Mesendoderm (in vitro differentiated cells): ENCODE data around the gene CRYGB.
"Not testable (repeated sequence)": the region's sequence is repeated elsewhere in the genome, so short reads cannot be mapped to it uniquely, and the experiment has no call there.

ENCODE experiments used
- DNase-seq: peaks from one replicate; pipeline ENCODE4 v3.0.0; 2013
- H2AK5ac ChIP-seq: 2 replicates; pipeline ENCODE4 v1.6.1; 2013; ENCODE audit warnings: low read length, inconsistent platforms
- H2BK120ac ChIP-seq: 2 replicates; pipeline ENCODE4 v1.6.1; 2013; ENCODE audit warnings: low read depth, mild to moderate bottlenecking, low read length, moderate library complexity, mixed read lengths
- H2BK15ac ChIP-seq: replicated peaks from 2 replicates; pipeline ENCODE4 v1.6.1; 2013; ENCODE audit warnings: low read depth, mild to moderate bottlenecking, moderate library complexity
- H2BK5ac ChIP-seq: 2 replicates; pipeline ENCODE4 v1.6.1; 2013; ENCODE audit warnings: low read length, inconsistent platforms
- H3K18ac ChIP-seq: 2 replicates; pipeline ENCODE4 v1.6.1; 2013; ENCODE audit warnings: mild to moderate bottlenecking, low read length, mixed read lengths
- H3K23ac ChIP-seq: one replicate; pipeline ENCODE4 v1.6.1; 2013; ENCODE audit warnings: low read length
- H3K27ac ChIP-seq: 2 replicates; pipeline ENCODE4 v1.5.1; 2013; ENCODE audit warnings: low read depth, mild to moderate bottlenecking, inconsistent platforms, low read length, moderate library complexity
- H3K27me3 ChIP-seq: 2 replicates; pipeline ENCODE4 v1.6.1; 2013; ENCODE audit warnings: low read length, control low read depth, mild to moderate bottlenecking, inconsistent platforms; ENCODE audit not compliant: insufficient read depth, poor library complexity
- H3K36me3 ChIP-seq: 2 replicates; pipeline ENCODE4 v1.6.1; 2013; ENCODE audit warnings: low read length, inconsistent platforms; ENCODE audit not compliant: control insufficient read depth, insufficient read depth
- H3K4ac ChIP-seq: one replicate; pipeline ENCODE4 v1.6.1; 2013; ENCODE audit warnings: low read depth, mild to moderate bottlenecking, low read length, moderate library complexity
- H3K4me1 ChIP-seq: 2 replicates; pipeline ENCODE4 v1.6.1; 2013; ENCODE audit warnings: low read depth, low read length, inconsistent platforms; ENCODE audit not compliant: control insufficient read depth
- H3K4me2 ChIP-seq: 2 replicates; pipeline ENCODE4 v1.6.1; 2013; ENCODE audit warnings: low read length
- H3K4me3 ChIP-seq: 2 replicates; pipeline ENCODE4 v1.5.1; 2013; ENCODE audit warnings: mild to moderate bottlenecking, low read length
- H3K56ac ChIP-seq: one replicate; pipeline ENCODE4 v1.6.1; 2013; ENCODE audit warnings: low read length
- H3K79me1 ChIP-seq: 2 replicates; pipeline ENCODE4 v1.6.1; 2013; ENCODE audit warnings: low read length, inconsistent platforms
- H3K79me2 ChIP-seq: 2 replicates; pipeline ENCODE4 v1.6.1; 2013; ENCODE audit warnings: mild to moderate bottlenecking, low read length; ENCODE audit not compliant: control insufficient read depth, insufficient read depth
- H3K9ac ChIP-seq: 2 replicates; pipeline ENCODE4 v1.6.1; 2013; ENCODE audit warnings: low read length, inconsistent platforms
- H4K5ac ChIP-seq: one replicate; pipeline ENCODE4 v1.6.1; 2013; ENCODE audit warnings: low read length
- H4K8ac ChIP-seq: one replicate; pipeline ENCODE4 v1.6.1; 2013; ENCODE audit warnings: low read depth, mild to moderate bottlenecking, control low read depth, low read length, moderate library complexity
- WGBS: extraction: QIAGEN DNeasy Blood & Tissue Kit; methylation state at CpG from one replicate; pipeline ENCODE4 v1.1.7; 2013; ENCODE audit warnings: low lambda C conversion rate, missing lambda C conversion rate; ENCODE audit not compliant: insufficient coverage; ENCODE audit errors: extremely low coverage; 5-methylcytosine and 5-hydroxymethylcytosine counted together

The CRYGB gene

DNA sequence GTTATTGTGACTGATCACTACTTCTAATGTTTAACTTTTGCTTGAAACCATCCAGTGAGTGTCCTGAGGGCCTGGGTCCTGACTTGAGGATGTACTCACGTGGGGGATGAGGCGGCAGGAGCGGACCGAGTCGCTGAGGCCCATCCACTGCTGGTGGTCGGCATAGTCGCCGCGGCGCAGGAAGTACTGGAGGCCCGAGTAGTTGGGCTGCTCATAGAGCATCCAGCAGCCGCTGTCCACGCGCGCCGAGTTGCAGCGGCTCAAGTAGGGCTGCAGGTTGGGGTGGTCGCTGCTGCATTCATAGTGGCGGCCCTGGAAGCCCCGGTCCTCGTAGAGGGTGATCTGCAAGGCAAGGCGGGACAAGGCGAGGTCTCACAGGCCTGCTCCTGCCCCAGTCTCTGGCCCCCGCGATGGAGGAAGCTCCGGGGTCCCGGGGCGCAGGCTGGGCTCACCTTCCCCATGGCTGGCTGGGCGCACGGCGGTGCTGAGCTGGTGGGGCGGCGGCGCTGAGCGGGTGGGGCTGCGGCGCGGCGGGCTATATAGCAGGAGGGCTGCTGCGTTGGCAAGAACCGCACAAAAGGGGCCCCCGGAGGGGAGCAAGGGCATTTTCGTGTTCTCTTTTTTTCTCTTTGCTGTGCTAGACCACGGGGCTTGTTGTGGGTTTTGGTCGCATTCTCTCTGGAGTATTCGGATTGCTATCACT, 21.8 kb downstream of the CRYGB start, which contains the start of gene CRYGD:
Gene CRYGD, minus strand, starts transcription at position 512 of the 703 bp plus-strand sequence. Its CDS starts 51 bp downstream, at position 461.
- not testable (repeated sequence) for H3K4me3 ChIP-seq, H3K4me1 ChIP-seq, H2AK5ac ChIP-seq, H3K4ac ChIP-seq, H3K4me2 ChIP-seq, H2BK5ac ChIP-seq, H4K8ac ChIP-seq, H3K79me2 ChIP-seq, H3K27ac ChIP-seq, H3K79me1 ChIP-seq, H3K23ac ChIP-seq, H3K27me3 ChIP-seq, H3K9ac ChIP-seq, H2BK15ac ChIP-seq, H4K5ac ChIP-seq, H3K36me3 ChIP-seq, DNase-seq, H2BK120ac ChIP-seq, H3K18ac ChIP-seq
- no CpG with 5 or more reads among the region's 46 CpGs for WGBS
- peak within 1 kb of the TSS; percentile 69 for H3K56ac ChIP-seq

GRCh38 chr2:208122248-208122647, 23.7 kb downstream of the CRYGB start:
- no CpG with 5 or more reads among the region's 1 CpG for WGBS
- Histone ChIP-seq H3K27me3 (no peaks in the 10 kb centered on the region), H3K79me2 (no peaks in the 10 kb centered on the region)

DNA sequence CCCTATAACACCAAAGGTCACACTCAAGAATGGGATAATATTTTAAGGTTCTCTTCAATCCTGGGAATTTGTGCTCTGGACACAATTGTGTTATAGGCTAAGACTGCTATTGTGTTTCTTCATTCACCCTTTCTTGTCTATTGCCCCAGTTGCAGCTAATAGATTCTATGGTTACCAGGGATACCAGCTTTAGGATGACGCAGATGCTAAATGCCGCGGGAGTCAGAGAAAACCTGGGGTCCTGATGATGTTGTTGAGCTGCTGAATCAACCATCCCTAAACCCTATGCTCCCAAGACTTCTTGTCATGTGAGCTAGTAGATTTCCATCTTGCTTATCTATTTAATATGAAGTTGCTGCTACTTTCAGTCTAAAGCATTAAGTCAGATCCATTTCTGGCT, 27.0 kb downstream of the CRYGB start:
- Histone ChIP-seq H3K56ac (no peak overlapping the region), H2BK5ac (no peak overlapping the region), H3K18ac (no peak overlapping the region), H3K4me2 (no peak overlapping the region), H3K27me3 (no peaks in the 10 kb centered on the region), H3K4me3 (no peak overlapping the region), H4K5ac (no peak overlapping the region), H3K79me2 (no peaks in the 10 kb centered on the region), H3K79me1 (no peaks in the 10 kb centered on the region), H4K8ac (no peak overlapping the region), H3K23ac (no peak overlapping the region), H2AK5ac (no peak overlapping the region), H3K4me1 (no peaks in the 10 kb centered on the region), H2BK120ac (no peak overlapping the region), H2BK15ac (no peak overlapping the region), H3K36me3 (no peaks in the 10 kb centered on the region), H3K27ac (no peak overlapping the region), H3K9ac (no peak overlapping the region), H3K4ac (no peak overlapping the region)
- WGBS = no CpG with 5 or more reads among the region's 3 CpGs
- DNase-seq = no peak

More at GRCh38 chr2:208122248-208122647, 23.7 kb downstream of the CRYGB start:
- Histone ChIP-seq H2BK5ac (no peak overlapping the region), H3K36me3 (no peaks in the 10 kb centered on the region), H3K27ac (no peak overlapping the region), H3K4me1 (no peaks in the 10 kb centered on the region), H2AK5ac (no peak overlapping the region), H3K18ac (no peak overlapping the region), H3K4me2 (no peak overlapping the region), H2BK15ac (no peak overlapping the region), H3K9ac (no peak overlapping the region), H3K79me1 (no peaks in the 10 kb centered on the region), H2BK120ac (no peak overlapping the region), H3K4me3 (no peak overlapping the region), H4K5ac (no peak overlapping the region), H3K4ac (no peak overlapping the region), H3K56ac (no peak overlapping the region), H4K8ac (no peak overlapping the region), H3K23ac (no peak overlapping the region)
- no peak for DNase-seq

DNA sequence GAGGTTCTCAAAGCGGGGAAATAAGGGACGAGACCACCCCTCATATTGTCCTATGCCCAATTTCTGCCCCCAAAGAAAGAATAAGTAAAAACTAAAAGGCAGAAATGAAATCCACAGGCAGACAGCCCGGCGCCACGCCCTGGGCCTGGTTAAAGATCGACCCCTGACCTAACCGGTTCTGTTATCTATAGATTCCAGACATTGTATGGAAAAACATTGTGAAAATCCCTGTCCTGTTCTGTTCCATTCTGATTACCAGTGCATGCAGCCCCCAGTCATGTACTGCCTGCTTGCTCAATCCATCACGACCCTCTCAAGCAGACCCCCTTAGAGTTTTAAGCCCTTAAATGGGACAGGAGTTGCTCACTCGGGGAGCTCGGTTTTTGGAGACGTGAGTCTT, 28.6 kb downstream of the CRYGB start:
- not testable (repeated sequence) for H3K23ac ChIP-seq, H3K36me3 ChIP-seq, H2AK5ac ChIP-seq, H2BK120ac ChIP-seq, H2BK15ac ChIP-seq, H2BK5ac ChIP-seq, H3K4me2 ChIP-seq, H3K79me2 ChIP-seq, DNase-seq, H4K8ac ChIP-seq, H3K4ac ChIP-seq, H3K18ac ChIP-seq, H4K5ac ChIP-seq, H3K4me3 ChIP-seq, H3K56ac ChIP-seq, H3K27ac ChIP-seq, H3K4me1 ChIP-seq, H3K9ac ChIP-seq, H3K27me3 ChIP-seq, H3K79me1 ChIP-seq
- no CpG with 5 or more reads among the region's 11 CpGs for WGBS

DNA sequence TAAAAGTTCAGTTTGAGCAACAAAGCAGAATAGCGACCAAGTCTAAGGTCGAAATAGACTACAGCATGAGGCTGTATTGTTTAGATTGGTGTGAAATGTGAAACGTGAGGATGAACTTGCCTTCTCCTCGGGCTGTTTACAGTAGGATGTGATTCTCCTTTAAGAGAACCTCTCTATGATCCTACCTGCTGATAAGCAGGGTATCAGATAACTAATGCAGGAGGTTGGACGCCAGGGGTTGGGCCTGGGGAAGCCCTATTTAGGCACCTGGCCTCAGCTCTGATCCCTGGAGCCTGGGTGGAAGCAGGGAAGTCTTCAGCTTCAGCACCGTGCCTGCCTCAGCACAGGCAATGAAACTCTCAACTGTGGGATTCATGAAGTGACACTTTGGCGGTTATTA, 33.0 kb downstream of the CRYGB start:
- Histone ChIP-seq H3K79me1 (no peaks in the 10 kb centered on the region), H2AK5ac (no peak overlapping the region), H3K27ac (peak overlapping the region; percentile 32), H3K18ac (no peak overlapping the region), H4K8ac (no peak overlapping the region), H3K36me3 (no peaks in the 10 kb centered on the region), H3K56ac (peak overlapping the region; percentile 59), H4K5ac (no peak overlapping the region), H3K9ac (peak overlapping the region; percentile 48), H3K4me3 (no peak overlapping the region), H3K79me2 (no peaks in the 10 kb centered on the region), H2BK15ac (no peak overlapping the region), H3K4ac (no peak overlapping the region), H2BK120ac (no peak overlapping the region), H2BK5ac (no peak overlapping the region), H3K27me3 (no peaks in the 10 kb centered on the region), H3K23ac (no peak overlapping the region), H3K4me2 (peak overlapping the region; percentile 4), H3K4me1 (no peaks in the 10 kb centered on the region)
- WGBS = no CpG with 5 or more reads among the region's 7 CpGs
- DNase-seq = peak; percentile 95

- not testable (repeated sequence) for H3K79me1 ChIP-seq, H3K23ac ChIP-seq, H2BK15ac ChIP-seq, H3K4ac ChIP-seq, H2BK120ac ChIP-seq, H3K36me3 ChIP-seq, H3K4me2 ChIP-seq, H4K5ac ChIP-seq, H2AK5ac ChIP-seq, H3K4me3 ChIP-seq, H4K8ac ChIP-seq, H3K79me2 ChIP-seq, H3K4me1 ChIP-seq, H3K27me3 ChIP-seq
- no CpG with 5 or more reads among the region's 36 CpGs for WGBS
- Histone ChIP-seq H3K18ac (peak overlapping the region; percentile 99), H3K9ac (peak overlapping the region; percentile 56), H3K27ac (peak overlapping the region; percentile 83), H2BK5ac (peak overlapping the region; percentile 50), H3K56ac (peak overlapping the region; percentile 79)
- peak; percentile 34 for DNase-seq
These were observed 33.6 kb downstream of the CRYGB start for GRCh38 chr2:208112273-208112745.
